ENCODE results near the gene RAB6A.

RAB6A gene

DNA sequence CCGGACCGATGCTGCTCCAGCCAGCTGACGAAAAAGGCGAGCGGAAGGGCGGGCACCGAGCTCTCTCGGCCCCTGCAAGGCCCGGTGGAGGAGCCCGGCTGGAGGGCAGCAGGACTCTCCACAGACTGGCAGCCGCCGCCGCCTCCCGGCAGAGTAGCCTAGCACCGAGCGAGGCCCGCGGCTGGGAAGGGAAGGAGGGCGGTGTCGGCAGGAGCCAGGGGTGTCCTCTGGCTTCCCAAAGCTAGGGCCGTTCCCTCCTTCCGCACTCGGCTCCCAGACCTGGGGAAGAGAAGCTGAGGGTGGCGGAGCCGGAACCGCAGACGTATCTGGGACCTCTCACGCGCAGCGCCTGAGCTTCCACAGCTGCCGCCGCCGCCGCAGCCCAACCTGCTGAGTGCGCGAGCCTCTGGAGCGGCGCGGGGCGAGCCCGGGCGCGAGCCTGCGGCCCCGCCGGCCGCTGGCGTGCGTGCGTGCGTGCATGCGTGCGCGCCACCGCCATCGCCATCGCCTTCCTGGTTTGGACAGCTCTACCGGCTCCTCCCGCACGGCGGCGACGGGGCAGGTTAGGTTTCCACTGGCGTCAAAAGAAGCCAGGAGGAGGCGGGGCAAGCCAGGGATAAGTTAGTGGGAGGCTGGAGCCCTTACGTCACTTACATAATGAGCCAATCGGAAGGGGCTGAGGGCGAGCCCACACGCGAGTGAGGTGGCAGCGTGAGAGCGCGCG lies at the start of gene RAB6A:
RAB6A (minus strand) TSS at position 396 of the 724 bp plus-strand sequence. CDS start 439 bp downstream, outside the sequence.
- TF ChIP-seq CTCF (conservative IDR thresholded peaks at IDR 0.05; ENCODE audit: low read length) = peak; percentile 15; the same call in 1 of the 2 replicates
- peak within 1 kb of the TSS; percentile 94 for H3K4me3 ChIP-seq (ENCODE audit: low read length)
- DNase-seq (ENCODE audit: low read depth) = peak; percentile 100

- no peak overlapping the region for H3K4me3 ChIP-seq (ENCODE audit: low read length)
- no peak for DNase-seq (ENCODE audit: low read depth)
- no peak for TF ChIP-seq CTCF (conservative IDR thresholded peaks at IDR 0.05; ENCODE audit: low read length)
Observed at GRCh38 chr11:73810637-73811036, 49.8 kb upstream of the RAB6A start.

DNA sequence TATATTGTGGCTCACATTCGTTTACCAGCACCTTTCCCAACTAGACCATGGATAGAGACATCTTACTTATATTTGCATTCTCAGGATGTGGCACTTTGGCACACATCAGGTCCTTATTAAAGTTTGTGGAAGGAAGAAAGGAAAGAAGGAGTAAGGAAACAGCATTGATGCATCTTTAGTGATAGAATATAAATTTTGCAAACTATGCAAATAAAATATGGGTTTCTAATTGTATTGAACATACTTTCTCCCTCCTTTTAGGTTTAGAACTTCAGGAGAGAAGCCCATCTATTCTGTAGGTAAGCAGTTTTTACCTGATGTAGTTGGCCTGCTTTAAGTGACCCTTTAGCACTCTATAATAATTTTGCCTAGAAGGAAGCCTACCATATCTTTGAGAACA lies 47.2 kb upstream of the RAB6A start:
- no peak for DNase-seq (ENCODE audit: low read depth)
- no peak overlapping the region for H3K4me3 ChIP-seq (ENCODE audit: low read length)
- TF ChIP-seq CTCF (conservative IDR thresholded peaks at IDR 0.05; ENCODE audit: low read length) = no peak

GRCh38 chr11:73804712-73805111 lies 43.8 kb upstream of the RAB6A start:
- no peak for DNase-seq (ENCODE audit: low read depth)
- TF ChIP-seq CTCF (conservative IDR thresholded peaks at IDR 0.05; ENCODE audit: low read length) = no peak
- no peak overlapping the region for H3K4me3 ChIP-seq (ENCODE audit: low read length)

DNA sequence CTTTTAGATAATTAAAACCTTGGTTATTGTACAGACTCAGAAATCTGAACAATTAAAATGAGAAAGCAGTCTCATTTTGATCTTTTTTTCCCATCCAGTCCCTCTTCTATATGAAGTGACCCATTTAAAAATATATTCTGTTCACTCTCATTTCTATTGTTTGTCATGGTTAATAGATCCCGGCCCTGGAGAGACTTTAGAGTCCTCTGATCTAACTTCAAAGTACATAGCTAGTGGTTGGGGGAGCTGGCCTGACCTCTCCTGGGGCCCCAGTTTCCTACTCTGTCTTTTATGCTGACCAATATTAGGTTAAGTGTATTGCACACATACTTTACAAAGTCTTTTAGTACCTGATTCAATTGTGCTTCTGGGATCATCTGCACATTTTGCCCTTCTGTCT lies 40.3 kb upstream of the RAB6A start:
- DNase-seq (ENCODE audit: low read depth) = no peak
- no peak overlapping the region for H3K4me3 ChIP-seq (ENCODE audit: low read length)
- no peak for TF ChIP-seq CTCF (conservative IDR thresholded peaks at IDR 0.05; ENCODE audit: low read length)

- DNase-seq (ENCODE audit: low read depth) = no peak
- no peak overlapping the region for H3K4me3 ChIP-seq (ENCODE audit: low read length)
- no peak for TF ChIP-seq CTCF (conservative IDR thresholded peaks at IDR 0.05; ENCODE audit: low read length)
Observed at GRCh38 chr11:73800276-73800806, 39.5 kb upstream of the RAB6A start.

DNA sequence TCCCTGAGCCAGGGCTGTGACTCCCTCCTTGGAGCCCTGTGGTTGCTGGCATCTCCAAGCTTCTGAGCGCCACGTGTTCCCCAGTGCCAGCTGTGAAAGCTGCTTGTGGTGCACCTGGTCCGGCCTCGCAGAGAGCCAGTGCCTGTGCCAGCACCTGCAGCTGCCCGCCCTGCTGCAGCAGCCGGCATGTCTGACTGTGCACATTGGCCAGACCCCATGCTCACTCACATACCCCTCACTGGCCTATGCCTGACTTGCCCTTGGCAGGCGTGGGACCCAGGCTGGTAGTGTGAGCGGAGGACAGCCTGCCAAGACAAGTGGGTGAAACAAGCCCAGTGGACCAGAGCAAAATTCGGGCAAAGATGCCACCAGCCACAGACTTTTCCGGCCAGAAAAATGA lies 36.6 kb upstream of the RAB6A start:
- TF ChIP-seq CTCF (conservative IDR thresholded peaks at IDR 0.05; ENCODE audit: low read length) = no peak
- no peak for DNase-seq (ENCODE audit: low read depth)
- H3K4me3 ChIP-seq (ENCODE audit: low read length) = no peak overlapping the region
